ENCODE data around the gene HFE. TPM values are rescaled to one million over a fixed set of nuclear protein-coding genes. Genes with fewer than 3 reads are reported as not detected.
"Not testable (repeated sequence)": the region's sequence is repeated elsewhere in the genome, so short reads cannot be mapped to it uniquely, and the experiment has no call there.

HFE gene
- total RNA-seq, 2 donors from 2014 or later, result 2.0 to 5.4 TPM

- intact Hi-C loops (cut with DNase I), result no loop called here
- Histone ChIP-seq H3K9me3 (no peaks in the 10 kb centered on the region), H3K36me3 (replicated peaks in 1 of 2; ENCODE audit: insufficient read depth in 1 of 2, low read depth in 2 of 2) (no peaks in the 10 kb centered on the region), H3K27me3 (no peaks in the 10 kb centered on the region), H3K4me1 (peaks cover 21% of the 10 kb centered on the region), H3K4me3 (peak overlapping the region in 1 of 2 donors; percentile 8), H3K27ac (peak overlapping the region; percentile 91 to 97 (median 94))
- WGBS, 2 donors, result 2 to 5% methylated on average over 13 to 47 of the region's 47 CpGs
- DNase-seq, result peak; percentile 74 to 94 (median 82)
- peak; percentile 72 for ATAC-seq
- TF ChIP-seq, protein P1, sequence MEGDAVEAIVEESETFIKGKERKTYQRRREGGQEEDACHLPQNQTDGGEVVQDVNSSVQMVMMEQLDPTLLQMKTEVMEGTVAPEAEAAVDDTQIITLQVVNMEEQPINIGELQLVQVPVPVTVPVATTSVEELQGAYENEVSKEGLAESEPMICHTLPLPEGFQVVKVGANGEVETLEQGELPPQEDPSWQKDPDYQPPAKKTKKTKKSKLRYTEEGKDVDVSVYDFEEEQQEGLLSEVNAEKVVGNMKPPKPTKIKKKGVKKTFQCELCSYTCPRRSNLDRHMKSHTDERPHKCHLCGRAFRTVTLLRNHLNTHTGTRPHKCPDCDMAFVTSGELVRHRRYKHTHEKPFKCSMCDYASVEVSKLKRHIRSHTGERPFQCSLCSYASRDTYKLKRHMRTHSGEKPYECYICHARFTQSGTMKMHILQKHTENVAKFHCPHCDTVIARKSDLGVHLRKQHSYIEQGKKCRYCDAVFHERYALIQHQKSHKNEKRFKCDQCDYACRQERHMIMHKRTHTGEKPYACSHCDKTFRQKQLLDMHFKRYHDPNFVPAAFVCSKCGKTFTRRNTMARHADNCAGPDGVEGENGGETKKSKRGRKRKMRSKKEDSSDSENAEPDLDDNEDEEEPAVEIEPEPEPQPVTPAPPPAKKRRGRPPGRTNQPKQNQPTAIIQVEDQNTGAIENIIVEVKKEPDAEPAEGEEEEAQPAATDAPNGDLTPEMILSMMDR (IDR thresholded peaks at IDR 0.05), result peak in 1 of 7 experiments; percentile 3
- peak; percentile 11 to 90 (median 79) for TF ChIP-seq POLR2A (IDR thresholded peaks at IDR 0.05)
These were observed 41.9 kb upstream of the HFE start for GRCh38 chr6:26045065-26045927.

- TF ChIP-seq POLR2A (IDR thresholded peaks at IDR 0.05), result no peak
- TF ChIP-seq, protein P1 (IDR thresholded peaks at IDR 0.05), result no peak
- intact Hi-C loops (cut with DNase I), result no loop called here
- H3K27ac ChIP-seq, result peak overlapping the region in 1 of 4 donors; percentile 96
- H3K27me3 ChIP-seq, result no peaks in the 10 kb centered on the region
- ATAC-seq (no peak), DNase-seq (no peak)
- WGBS, 2 donors, result 35 to 47% methylated on average over 5 of the region's 5 CpGs
- H3K36me3 ChIP-seq (replicated peaks in 1 of 2; ENCODE audit: insufficient read depth in 1 of 2, low read depth in 2 of 2), result no peaks in the 10 kb centered on the region
- no peak overlapping the region for H3K4me3 ChIP-seq
- H3K4me1 ChIP-seq, result peaks cover 21% of the 10 kb centered on the region
- H3K9me3 ChIP-seq, result no peaks in the 10 kb centered on the region
These were observed 41.3 kb upstream of the HFE start for GRCh38 chr6:26045928-26046368.

DNA sequence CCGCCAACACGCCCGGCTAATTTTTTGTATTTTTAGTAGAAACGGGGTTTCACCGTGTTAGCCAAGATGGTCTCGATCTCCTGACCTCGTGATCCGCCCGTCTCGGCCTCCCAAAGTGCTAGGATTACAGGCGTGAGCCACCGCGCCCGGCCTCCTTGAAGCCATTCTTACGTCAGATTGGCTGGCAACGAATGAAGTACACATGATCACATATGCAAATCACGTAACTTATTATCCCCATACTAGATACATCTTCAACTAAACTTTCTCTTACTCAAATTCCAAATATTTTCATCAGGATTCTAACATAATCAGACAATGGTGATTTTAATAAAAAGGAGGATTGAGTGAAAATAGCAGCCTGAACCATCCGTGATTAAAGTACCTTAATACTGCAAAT lies 39.9 kb upstream of the HFE start:
- DNase-seq; H3K4me3 ChIP-seq; H3K27me3 ChIP-seq; ATAC-seq; H3K9me3 ChIP-seq; H3K27ac ChIP-seq; H3K36me3 ChIP-seq (replicated peaks in 1 of 2; ENCODE audit: insufficient read depth in 1 of 2, low read depth in 2 of 2); intact Hi-C loops (cut with DNase I): not testable (repeated sequence)
- WGBS, 2 donors, result 89 to 93% methylated on average over 11 to 17 of the region's 18 CpGs
- H3K4me1 ChIP-seq, result peaks cover 21% of the 10 kb centered on the region

- ATAC-seq (no peak), DNase-seq (no peak)
- Histone ChIP-seq H3K27ac (no peak overlapping the region), H3K9me3 (no peaks in the 10 kb centered on the region), H3K36me3 (replicated peaks in 1 of 2; ENCODE audit: insufficient read depth in 1 of 2, low read depth in 2 of 2) (no peaks in the 10 kb centered on the region), H3K27me3 (no peaks in the 10 kb centered on the region), H3K4me1 (peaks cover 16% of the 10 kb centered on the region), H3K4me3 (no peak overlapping the region)
- TF ChIP-seq, protein P1 (IDR thresholded peaks at IDR 0.05), result no peak
- TF ChIP-seq POLR2A (IDR thresholded peaks at IDR 0.05), result no peak
- WGBS, 2 donors, result 38 to 50% methylated on average over 2 of the region's 2 CpGs
- intact Hi-C loops (cut with DNase I), result no loop called here
These were observed 38.6 kb upstream of the HFE start for GRCh38 chr6:26048590-26048989.

DNA sequence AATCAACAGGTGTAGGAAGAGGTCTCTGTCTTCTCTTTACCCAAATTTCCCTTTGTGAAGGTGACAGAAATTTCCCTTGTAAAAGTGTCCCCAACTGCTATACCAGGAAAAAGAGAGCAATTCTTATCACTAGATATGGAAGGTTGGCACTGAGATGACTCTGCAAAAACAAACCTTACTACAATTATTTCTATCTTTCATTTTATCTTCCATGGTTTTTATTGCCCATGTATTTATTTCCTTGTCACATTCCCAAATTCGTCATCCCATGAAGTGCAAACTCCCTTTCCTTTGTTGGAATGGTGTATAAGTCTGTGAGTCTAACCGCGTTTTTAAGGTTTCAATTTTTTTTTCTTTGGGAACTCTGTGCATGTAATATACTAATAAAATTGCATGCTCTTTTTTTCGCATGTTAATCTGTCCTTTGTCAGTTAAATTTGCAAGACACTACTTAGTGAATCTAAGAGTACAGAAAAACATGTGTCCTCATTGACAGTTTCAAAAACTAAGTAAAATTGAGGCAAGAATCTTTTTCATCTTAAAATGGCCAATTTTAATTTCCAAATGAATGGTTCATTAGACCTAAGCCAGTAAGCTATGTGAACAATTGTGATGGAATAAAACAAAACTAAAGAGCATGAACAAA lies 35.4 kb upstream of the HFE start:
- ATAC-seq, result no peak
- DNase-seq, result no peak
- no peak overlapping the region for H3K4me3 ChIP-seq
- peaks cover 8% of the 10 kb centered on the region for H3K4me1 ChIP-seq
- H3K27me3 ChIP-seq, result no peaks in the 10 kb centered on the region
- WGBS, 2 donors, result 74 to 76% methylated on average over 4 of the region's 4 CpGs
- intact Hi-C loops (cut with DNase I), result no loop called here
- H3K27ac ChIP-seq, result no peak overlapping the region
- TF ChIP-seq, protein P1 (IDR thresholded peaks at IDR 0.05), result no peak
- no peak for TF ChIP-seq POLR2A (IDR thresholded peaks at IDR 0.05)
- no peaks in the 10 kb centered on the region for H3K9me3 ChIP-seq
- no peaks in the 10 kb centered on the region for H3K36me3 ChIP-seq (replicated peaks in 1 of 2; ENCODE audit: insufficient read depth in 1 of 2, low read depth in 2 of 2)

GRCh38 chr6:26052762-26053250 lies 34.4 kb upstream of the HFE start:
- ATAC-seq; H3K4me1 ChIP-seq; H3K9me3 ChIP-seq; H3K27ac ChIP-seq; intact Hi-C loops (cut with DNase I); DNase-seq; H3K27me3 ChIP-seq; H3K4me3 ChIP-seq; H3K36me3 ChIP-seq (replicated peaks in 1 of 2; ENCODE audit: insufficient read depth in 1 of 2, low read depth in 2 of 2): not testable (repeated sequence)
- WGBS, 2 donors, result 96 to 98% methylated on average over 18 of the region's 18 CpGs
